DMS153 treated with DMSO at 0.1 percent for 48 hours (cell line): ENCODE results near the gene DNAJB11.

ENCODE experiments used
- DNase-seq: peaks from one replicate; lab custom pipeline; 2025; ENCODE audit not compliant: unreplicated experiment; lab: John Stamatoyannopoulos, UW

DNAJB11 gene

GRCh38 chr3:186594591-186595113 lies 24.1 kb downstream of the DNAJB11 start:
- DNase-seq = no peak

DNA sequence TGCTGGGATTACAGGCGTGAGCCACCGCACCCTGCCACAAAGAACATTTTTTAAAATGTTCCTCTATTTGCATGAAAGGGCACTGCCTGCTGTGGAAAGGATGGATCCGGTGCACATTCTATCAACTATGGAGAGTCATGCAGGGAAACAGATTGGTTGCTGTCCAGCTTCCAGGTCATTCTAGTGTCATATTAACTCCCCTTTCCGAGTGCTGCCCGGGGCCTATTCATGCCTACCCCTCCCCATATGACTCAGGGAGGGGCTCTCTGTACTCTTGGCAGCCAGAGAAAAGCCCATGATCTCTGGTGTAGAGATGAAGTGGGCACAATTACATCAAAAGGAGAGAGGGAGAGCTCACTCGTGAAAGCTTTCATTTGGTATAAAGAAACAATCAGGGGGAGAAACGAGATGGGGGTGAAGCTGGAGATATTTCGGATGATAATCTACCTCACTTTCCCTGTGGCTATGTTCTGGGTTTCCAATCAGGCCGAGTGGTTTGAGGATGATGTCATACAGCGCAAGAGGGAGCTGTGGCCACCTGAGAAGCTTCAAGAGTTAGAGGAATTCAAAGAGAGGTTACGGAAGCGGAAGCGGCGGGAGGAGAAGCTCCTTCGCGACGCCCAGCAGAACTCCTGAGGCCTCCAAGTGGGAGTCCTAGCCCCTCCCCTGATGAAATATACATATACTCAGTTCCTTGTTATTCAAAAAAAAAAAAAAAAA lies 26.2 kb downstream of the DNAJB11 start:
- no peak for DNase-seq

GRCh38 chr3:186598108-186598784 lies 27.7 kb downstream of the DNAJB11 start:
- DNase-seq = no peak

GRCh38 chr3:186598794-186599141 lies 28.2 kb downstream of the DNAJB11 start:
- no peak for DNase-seq

- no peak for DNase-seq
These were observed 28.7 kb downstream of the DNAJB11 start for GRCh38 chr3:186599142-186599784.

- no peak for DNase-seq
These were observed 29.3 kb downstream of the DNAJB11 start for GRCh38 chr3:186599785-186600166.

GRCh38 chr3:186600896-186601295 lies 30.4 kb downstream of the DNAJB11 start:
- DNase-seq = no peak

DNA sequence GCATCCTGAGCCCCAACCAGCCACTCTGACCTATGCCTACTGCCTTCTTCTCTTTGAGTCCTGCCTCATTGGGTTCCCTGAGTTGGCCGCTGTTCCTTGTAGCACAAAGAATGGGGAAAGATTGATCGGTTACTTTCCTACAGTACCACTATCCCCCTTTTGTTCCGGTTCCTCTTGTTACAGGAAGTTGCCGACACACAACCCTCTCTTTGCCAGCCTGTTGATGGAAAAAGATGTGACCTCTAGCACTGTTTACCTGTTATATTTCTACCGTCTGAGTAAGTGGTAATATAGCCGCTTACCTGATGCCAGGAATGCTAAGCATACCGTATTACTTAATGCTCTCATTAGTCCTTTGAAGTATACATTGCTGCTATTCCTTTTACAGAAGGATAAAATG lies 32.6 kb downstream of the DNAJB11 start:
- DNase-seq = no peak

DNA sequence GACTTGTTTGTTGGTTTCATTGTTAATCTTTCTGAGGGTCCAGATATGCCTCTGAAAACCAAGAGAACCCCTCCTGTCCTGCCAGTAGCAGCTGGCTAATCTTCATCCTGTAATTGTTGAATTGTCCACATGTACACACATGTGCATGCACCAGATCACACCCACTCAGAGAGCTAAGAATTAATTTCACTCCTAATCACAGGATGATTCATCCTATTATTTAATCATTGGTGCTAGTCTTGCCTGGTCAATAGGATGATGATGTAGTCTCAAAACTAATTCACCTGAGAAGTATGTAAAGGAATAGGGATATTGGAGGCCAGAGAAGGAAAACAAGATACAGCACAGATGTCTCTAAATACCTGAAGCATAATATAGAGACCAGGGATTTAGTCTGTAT lies 34.6 kb downstream of the DNAJB11 start:
- no peak for DNase-seq

DNA sequence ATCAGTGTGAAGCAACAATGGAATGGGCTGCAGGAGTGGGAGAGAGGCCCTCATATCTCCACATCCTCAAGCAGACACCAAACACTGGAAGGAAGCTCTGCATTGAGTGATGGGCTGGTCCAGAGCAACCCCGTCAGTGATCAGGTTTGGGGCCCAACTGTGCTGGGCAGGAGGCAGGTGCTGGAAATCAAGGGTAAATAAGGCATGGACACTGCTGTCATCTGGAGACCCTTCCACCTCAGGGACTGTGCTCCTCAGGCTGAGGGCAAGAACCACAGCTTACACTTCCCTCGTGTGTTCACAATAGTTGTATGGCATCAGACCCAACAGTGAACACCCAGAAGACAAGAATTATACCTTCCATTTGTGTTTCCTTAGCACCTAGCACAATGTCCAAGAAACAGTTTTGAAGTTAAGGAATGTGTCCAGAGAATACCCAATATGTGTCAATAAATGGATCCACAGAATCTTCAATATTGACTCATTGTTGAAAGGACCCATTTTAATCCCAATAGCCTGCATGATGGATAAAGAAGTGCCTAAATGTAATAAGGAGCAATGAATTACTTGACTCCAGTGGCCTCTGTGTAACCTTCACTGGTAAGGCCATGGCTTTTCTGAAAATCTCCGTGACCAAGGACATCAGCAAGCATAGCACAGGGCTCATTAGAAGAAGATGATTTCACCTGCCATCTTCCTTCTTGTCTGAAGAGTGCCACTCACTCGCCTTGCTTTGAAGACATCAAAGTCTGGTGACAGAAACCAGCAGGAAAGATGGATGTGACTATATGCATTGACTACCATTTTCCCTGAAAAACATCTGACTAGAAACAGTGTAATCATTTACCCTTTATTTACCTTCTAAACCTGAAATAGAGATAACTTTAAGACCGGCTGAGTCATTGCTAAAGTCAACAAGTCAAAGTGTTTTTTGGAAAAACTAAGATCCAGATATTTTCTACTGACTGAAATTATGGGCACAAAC lies 35.3 kb downstream of the DNAJB11 start:
- DNase-seq = no peak

DNA sequence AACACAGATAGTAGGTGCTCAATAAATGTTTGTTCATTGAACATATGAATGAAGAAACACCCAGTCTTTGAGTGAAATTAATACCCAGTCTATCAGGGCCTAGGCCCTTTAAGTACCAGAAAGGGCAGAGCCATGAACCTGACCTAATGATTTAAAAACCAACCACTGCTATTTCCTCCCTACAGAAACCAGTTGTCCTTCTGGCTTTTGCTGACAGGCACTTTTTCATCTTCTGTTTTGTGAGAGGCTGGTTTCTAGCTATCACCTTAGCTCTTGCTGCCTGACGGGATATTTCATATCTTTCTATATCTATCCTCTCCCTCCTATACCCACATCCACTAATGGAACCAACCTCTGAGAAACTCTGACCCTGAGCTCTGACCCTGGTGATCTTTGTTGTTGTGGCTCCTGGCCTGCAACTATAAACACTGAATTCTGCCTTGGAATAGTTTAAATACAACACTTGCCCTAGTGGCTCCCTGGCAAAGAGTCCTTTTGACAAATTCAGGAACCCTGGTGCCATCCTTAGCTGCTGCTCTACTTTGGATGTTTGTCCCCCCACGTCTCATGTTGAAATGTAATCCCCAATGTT lies 38.2 kb downstream of the DNAJB11 start:
- DNase-seq = no peak

DNA sequence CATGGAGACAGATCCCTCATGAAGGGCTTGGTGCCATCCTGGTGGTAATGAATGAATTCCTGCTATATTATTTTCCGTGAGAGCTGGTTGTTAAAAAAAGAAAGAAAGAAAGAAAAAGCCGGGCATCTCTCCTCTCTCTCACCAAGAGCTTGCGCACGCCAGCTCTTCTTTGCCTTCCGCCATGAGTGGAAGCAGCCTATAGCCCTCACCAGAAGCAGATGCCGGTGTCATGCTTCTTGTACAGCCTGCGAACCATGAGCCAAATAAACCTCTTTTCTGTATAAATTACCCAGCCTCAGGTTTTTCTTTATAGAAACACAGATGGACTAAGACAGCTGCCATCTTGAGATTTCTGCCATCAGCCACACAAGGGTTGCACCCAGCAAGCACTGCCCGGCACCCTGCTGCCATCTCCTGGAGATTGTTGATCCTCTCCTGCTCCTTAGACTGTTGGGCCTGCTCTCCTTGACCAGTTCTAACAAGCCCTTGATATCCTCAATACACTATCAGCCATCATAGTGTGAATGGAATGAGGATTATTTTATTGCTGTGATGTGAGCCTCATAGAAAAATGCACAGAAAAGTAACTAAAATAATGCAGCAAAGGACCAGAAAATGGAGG lies 38.8 kb downstream of the DNAJB11 start:
- DNase-seq = no peak

DNA sequence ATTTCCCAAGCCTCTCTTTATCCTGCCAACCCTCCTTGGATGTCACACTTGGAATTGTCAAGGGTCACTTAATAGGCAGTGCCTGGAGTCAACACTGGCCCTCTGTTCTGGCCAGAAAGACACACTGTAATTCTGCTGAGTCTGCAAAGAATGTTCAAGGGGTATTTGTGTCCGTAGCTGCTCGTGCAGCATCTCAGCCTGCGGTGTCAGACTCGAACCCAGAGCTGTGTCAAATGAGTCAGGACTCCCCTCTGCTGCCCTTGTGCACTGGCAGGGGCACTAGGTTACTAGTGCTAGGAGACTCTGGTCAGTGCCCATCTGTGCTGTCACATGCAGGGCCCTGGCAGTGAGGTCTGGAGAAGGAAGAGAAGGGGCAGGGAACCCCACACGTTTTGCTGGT lies 41.5 kb downstream of the DNAJB11 start:
- DNase-seq = no peak

DNA sequence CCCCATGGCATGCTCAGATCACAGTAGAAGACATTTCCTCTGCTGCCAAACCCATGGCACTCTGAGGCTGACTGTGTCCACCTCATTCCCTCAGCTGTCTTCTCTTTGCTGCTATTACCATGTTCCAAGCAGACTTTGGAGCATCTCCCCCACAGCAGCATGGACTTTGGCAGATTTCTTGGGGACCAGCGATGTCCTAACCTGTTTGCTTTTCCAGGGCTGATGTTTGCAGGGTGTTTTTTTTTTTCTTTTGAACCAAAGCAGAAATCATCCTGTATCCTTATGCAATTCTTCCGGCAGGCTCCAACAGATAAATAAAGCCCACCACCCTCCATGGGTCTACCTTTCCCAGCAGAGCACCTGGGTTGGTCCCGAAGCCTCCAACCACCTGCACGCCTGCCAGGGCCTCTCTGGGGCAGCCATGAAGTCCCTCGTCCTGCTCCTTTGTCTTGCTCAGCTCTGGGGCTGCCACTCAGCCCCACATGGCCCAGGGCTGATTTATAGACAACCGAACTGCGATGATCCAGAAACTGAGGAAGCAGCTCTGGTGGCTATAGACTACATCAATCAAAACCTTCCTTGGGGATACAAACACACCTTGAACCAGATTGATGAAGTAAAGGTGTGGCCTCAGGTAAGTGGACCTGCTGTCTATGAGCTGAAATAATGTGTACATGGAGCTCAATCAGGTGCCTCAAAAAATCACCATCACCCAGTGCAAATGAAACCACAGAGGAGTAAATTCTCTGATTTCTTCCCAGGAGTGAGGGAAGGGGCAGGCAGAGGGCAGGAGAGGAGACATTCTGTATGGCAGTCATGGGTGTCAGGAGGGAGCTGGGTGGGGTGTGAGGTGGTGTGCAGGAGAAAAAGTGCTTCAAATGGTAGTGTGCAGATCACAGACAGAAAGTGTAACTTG lies 42.5 kb downstream of the DNAJB11 start, which contains the start of gene AHSG:
TSS of gene AHSG (plus strand) at position 340 of the 916 bp plus-strand sequence. CDS start at position 422, 82 bp downstream.
- DNase-seq = no peak

DNA sequence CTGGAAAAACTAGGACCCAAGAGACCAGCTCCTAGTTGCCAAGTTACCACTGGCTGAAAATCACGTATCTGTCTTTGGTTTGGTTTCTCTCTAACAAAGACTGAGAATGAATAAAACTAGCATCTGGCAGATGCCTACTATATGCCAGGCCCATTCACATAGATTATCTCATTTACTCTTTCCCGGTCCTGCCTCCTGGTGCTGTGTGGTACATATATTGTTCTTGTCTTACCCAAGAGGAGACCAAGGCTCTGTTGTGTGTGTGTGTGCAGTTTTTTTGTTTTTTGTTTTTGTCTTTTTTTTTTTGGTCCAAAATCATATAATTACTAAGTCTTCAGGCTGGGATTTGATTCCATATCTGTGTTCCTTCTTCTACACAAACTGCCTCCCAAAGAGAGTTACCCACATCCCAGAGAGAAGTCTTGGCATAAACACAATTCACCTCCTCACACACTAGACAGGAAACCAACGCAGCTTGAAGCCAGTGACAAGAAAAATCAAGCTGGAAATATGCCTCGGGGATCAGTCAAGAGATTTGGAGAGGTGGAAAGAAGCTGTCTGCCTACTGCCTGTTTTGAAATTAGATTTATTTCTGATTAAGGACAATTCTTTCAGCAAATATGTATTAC lies 43.2 kb downstream of the DNAJB11 start:
- DNase-seq = no peak

GRCh38 chr3:186614266-186614596 lies 43.7 kb downstream of the DNAJB11 start:
- no peak for DNase-seq

GRCh38 chr3:186614597-186615483 lies 44.3 kb downstream of the DNAJB11 start:
- DNase-seq = peak; percentile 89

GRCh38 chr3:186616299-186616617 lies 45.7 kb downstream of the DNAJB11 start:
- no peak for DNase-seq
